Measurements from ENCODE around the gene SCART1. TPM values are rescaled to one million over a fixed set of nuclear protein-coding genes. Genes with fewer than 3 reads are reported as not detected.
"Not testable (repeated sequence)": the region's sequence is repeated elsewhere in the genome, so short reads cannot be mapped to it uniquely, and the experiment has no call there.

Gene SCART1
- total RNA-seq, 1 experiment from 2014 or later = 0.73 TPM

DNA sequence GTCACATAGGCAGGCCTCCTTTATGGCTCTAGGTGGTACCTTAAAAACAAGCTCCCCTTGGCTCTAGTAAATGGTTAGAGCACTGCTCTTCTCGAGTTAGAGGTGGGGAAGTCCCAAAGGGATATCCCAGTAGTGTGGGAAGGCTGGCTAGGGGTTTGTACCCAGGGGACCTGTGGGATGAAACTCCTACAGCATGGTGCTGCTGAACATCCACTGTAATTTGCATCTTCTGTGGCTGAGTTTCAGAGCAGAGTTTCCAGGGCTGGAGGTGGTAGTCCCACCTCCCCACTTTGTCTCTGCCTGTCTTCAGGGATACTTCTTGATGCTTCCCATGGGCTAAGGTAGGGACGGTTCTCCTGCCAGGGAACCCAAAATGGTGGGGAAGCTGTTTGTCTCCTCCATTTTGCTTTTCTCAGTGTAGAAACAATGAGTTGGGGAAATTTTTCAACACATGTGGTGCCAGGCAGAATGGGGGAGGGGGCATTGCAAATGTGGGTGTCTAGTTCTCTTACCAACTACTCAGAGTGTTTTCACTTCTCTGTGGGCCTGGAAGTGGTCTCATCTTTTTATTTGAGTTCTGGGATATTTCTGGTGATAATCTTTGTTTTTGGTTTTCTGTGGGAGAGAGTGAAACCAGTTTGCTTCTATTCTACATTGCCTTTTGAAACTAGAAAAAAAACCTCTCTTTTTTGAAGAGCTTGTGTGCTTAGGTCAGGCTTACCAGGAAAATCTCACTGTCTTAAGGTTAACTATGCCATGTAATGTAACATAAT is 36.3 kb downstream of the SCART1 start:
- H3K27me3 Mint-ChIP-seq (ENCODE audit: insufficient read depth, unreplicated experiment) = peaks cover 3% of the 10 kb centered on the region
- H3K36me3 ChIP-seq (ENCODE audit: control insufficient read depth, insufficient read depth, low read length) = no peaks in the 10 kb centered on the region
- H3K4me3 ChIP-seq (ENCODE audit: low read depth, low read length) = no peak overlapping the region
- intact Hi-C loops (cut with micrococcal nuclease; ENCODE audit: unreplicated experiment) = no loop called here
- H3K4me3 Mint-ChIP-seq (ENCODE audit: unreplicated experiment) = no peak overlapping the region
- H3K27me3 ChIP-seq (replicated peaks; ENCODE audit: control insufficient read depth, insufficient read depth, low read length) = no peaks in the 10 kb centered on the region
- H3K4me1 Mint-ChIP-seq (ENCODE audit: low read depth, unreplicated experiment) = no peaks in the 10 kb centered on the region
- no peaks in the 10 kb centered on the region for H3K36me3 Mint-ChIP-seq (ENCODE audit: insufficient read depth, unreplicated experiment)
- no peak for DNase-seq
- ChIA-PET CTCF (no interaction called here), POLR2A (no interaction called here)
- TF ChIP-seq, protein P1, sequence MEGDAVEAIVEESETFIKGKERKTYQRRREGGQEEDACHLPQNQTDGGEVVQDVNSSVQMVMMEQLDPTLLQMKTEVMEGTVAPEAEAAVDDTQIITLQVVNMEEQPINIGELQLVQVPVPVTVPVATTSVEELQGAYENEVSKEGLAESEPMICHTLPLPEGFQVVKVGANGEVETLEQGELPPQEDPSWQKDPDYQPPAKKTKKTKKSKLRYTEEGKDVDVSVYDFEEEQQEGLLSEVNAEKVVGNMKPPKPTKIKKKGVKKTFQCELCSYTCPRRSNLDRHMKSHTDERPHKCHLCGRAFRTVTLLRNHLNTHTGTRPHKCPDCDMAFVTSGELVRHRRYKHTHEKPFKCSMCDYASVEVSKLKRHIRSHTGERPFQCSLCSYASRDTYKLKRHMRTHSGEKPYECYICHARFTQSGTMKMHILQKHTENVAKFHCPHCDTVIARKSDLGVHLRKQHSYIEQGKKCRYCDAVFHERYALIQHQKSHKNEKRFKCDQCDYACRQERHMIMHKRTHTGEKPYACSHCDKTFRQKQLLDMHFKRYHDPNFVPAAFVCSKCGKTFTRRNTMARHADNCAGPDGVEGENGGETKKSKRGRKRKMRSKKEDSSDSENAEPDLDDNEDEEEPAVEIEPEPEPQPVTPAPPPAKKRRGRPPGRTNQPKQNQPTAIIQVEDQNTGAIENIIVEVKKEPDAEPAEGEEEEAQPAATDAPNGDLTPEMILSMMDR (IDR thresholded peaks at IDR 0.05; ENCODE audit: insufficient read depth in 1 of 2, low read depth in 1 of 2, low read length in 1 of 2, severe bottlenecking in 1 of 2, unreplicated experiment in 1 of 2) = no peak
- no peak overlapping the region for H3K27ac Mint-ChIP-seq (ENCODE audit: unreplicated experiment)
- H3K9me3 ChIP-seq = peaks cover 37% of the 10 kb centered on the region
- BruUV-seq (replicated peaks) = no TSS peak
- H3K9me3 Mint-ChIP-seq (ENCODE audit: unreplicated experiment) = peaks cover 39% of the 10 kb centered on the region
- H3K4me1 ChIP-seq = no peaks in the 10 kb centered on the region

DNA sequence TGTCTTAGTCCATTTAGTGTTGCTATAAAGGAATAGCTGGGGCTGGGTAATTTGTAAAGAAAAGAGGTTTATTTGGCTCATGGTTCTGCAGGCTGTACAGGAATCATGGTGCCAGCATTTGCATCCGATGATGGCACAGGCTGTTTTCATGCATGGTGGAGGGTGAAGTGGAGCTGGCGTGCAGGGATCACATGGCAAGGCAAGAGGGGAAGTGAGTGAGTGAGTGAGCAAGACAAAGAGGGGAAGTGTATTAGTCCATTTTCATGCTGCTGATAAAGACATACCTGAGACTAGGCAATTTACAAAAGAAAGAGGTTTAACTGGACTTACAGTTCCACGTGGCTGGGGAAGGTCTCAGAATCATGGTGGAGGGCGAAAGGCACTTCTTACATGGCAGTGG is 39.8 kb downstream of the SCART1 start:
- H3K9me3 Mint-ChIP-seq (ENCODE audit: unreplicated experiment) = peaks cover 26% of the 10 kb centered on the region
- BruUV-seq (replicated peaks); H3K27ac Mint-ChIP-seq (ENCODE audit: unreplicated experiment); H3K4me3 Mint-ChIP-seq (ENCODE audit: unreplicated experiment); H3K4me1 ChIP-seq; H3K27me3 ChIP-seq (replicated peaks; ENCODE audit: control insufficient read depth, insufficient read depth, low read length); H3K36me3 ChIP-seq (ENCODE audit: control insufficient read depth, insufficient read depth, low read length); intact Hi-C loops (cut with micrococcal nuclease; ENCODE audit: unreplicated experiment); H3K4me3 ChIP-seq (ENCODE audit: low read depth, low read length); DNase-seq; H3K36me3 Mint-ChIP-seq (ENCODE audit: insufficient read depth, unreplicated experiment); H3K4me1 Mint-ChIP-seq (ENCODE audit: low read depth, unreplicated experiment); H3K27me3 Mint-ChIP-seq (ENCODE audit: insufficient read depth, unreplicated experiment); POLR2A ChIA-PET; CTCF ChIA-PET: not testable (repeated sequence)
- peaks cover 31% of the 10 kb centered on the region for H3K9me3 ChIP-seq

DNA sequence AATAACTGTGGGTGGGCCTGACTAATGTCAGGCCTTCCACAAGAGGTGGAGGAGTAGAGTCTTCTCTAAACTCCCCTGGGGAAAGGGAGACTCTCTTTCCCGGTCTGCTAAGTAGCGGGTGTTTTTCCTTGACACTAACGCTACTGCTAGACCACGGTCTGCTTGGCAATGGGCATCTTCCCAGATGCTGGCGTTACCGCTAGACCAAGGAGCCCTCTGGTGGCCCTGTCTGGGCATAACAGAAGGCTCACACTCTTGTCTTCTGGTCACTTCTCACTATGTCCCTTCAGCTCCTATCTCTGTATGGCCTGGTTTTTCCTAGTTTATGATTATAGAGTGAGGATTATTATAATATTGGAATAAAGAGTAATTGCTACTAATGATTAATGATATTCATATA is 43.6 kb downstream of the SCART1 start:
- H3K4me1 ChIP-seq; H3K36me3 Mint-ChIP-seq (ENCODE audit: insufficient read depth, unreplicated experiment); H3K27me3 ChIP-seq (replicated peaks; ENCODE audit: control insufficient read depth, insufficient read depth, low read length); POLR2A ChIA-PET; H3K4me3 Mint-ChIP-seq (ENCODE audit: unreplicated experiment); H3K27ac Mint-ChIP-seq (ENCODE audit: unreplicated experiment); H3K27me3 Mint-ChIP-seq (ENCODE audit: insufficient read depth, unreplicated experiment); H3K36me3 ChIP-seq (ENCODE audit: control insufficient read depth, insufficient read depth, low read length); H3K4me3 ChIP-seq (ENCODE audit: low read depth, low read length); H3K4me1 Mint-ChIP-seq (ENCODE audit: low read depth, unreplicated experiment); intact Hi-C loops (cut with micrococcal nuclease; ENCODE audit: unreplicated experiment); BruUV-seq (replicated peaks): not testable (repeated sequence)
- CTCF ChIA-PET = interaction anchor here (0.7 kb wide), 1 partner anchor 44 kb away, joined by 3 read pairs; the partner anchor contains the start of gene SCART1
- H3K9me3 ChIP-seq = peaks cover 17% of the 10 kb centered on the region
- TF ChIP-seq, protein P1 (IDR thresholded peaks at IDR 0.05; ENCODE audit: insufficient read depth in 1 of 2, low read depth in 1 of 2, low read length in 1 of 2, severe bottlenecking in 1 of 2, unreplicated experiment in 1 of 2) = peak in 1 of 2 experiments; percentile 58
- peaks cover 36% of the 10 kb centered on the region for H3K9me3 Mint-ChIP-seq (ENCODE audit: unreplicated experiment)
- peak in 1 of 2 experiments; percentile 40 for DNase-seq

DNA sequence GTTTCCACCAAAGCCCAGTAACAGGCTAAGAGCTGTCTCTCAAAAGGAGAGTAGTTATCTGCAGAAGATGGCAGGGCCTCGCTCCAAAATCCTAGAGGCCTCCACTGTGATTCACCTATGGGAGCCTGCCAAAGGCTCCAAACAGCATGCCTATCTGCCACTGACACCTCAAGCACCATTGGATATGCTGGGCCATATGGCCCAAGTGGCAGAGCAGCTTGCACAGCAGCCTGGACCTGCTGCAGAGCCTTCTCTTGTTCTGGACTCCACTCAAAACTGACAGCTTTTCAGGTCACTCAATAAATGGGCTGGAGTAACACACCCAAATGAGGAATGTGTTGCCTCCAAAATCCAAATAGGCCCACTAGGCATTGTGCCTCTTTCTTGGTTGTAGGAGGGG is 45.4 kb downstream of the SCART1 start:
- peaks cover 12% of the 10 kb centered on the region for H3K9me3 ChIP-seq

DNA sequence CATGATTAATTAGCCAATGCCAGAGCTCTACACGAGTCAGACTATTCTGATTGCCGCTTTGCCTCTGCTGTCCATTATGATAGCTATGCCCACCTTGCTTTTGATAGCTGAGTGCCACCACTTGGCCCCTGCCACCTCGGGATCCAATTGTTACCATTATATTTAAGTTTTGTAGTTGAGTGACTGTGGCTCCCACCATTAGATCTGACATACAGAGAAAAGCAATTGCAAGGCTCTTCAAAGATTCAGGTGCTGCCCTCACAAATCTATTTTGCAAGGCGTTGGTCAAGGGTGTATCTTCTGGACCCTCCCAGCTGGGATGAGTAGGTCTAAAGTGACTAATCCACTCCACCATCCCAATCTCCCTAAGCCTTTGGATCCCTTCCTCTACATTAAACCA is 47.2 kb downstream of the SCART1 start:
- intact Hi-C loops (cut with micrococcal nuclease; ENCODE audit: unreplicated experiment); H3K4me3 ChIP-seq (ENCODE audit: low read depth, low read length); H3K27me3 Mint-ChIP-seq (ENCODE audit: insufficient read depth, unreplicated experiment); H3K4me1 Mint-ChIP-seq (ENCODE audit: low read depth, unreplicated experiment); POLR2A ChIA-PET; H3K4me1 ChIP-seq; CTCF ChIA-PET; H3K4me3 Mint-ChIP-seq (ENCODE audit: unreplicated experiment); H3K36me3 ChIP-seq (ENCODE audit: control insufficient read depth, insufficient read depth, low read length); DNase-seq; BruUV-seq (replicated peaks); H3K27ac Mint-ChIP-seq (ENCODE audit: unreplicated experiment); H3K27me3 ChIP-seq (replicated peaks; ENCODE audit: control insufficient read depth, insufficient read depth, low read length); H3K36me3 Mint-ChIP-seq (ENCODE audit: insufficient read depth, unreplicated experiment): not testable (repeated sequence)
- H3K9me3 ChIP-seq = peaks cover 12% of the 10 kb centered on the region
- peaks cover 31% of the 10 kb centered on the region for H3K9me3 Mint-ChIP-seq (ENCODE audit: unreplicated experiment)

More for the DNA sequence above, 45.4 kb downstream of the SCART1 start:
- intact Hi-C loops (cut with micrococcal nuclease; ENCODE audit: unreplicated experiment); H3K27me3 Mint-ChIP-seq (ENCODE audit: insufficient read depth, unreplicated experiment); CTCF ChIA-PET; H3K36me3 Mint-ChIP-seq (ENCODE audit: insufficient read depth, unreplicated experiment); H3K27ac Mint-ChIP-seq (ENCODE audit: unreplicated experiment); H3K4me1 Mint-ChIP-seq (ENCODE audit: low read depth, unreplicated experiment); H3K36me3 ChIP-seq (ENCODE audit: control insufficient read depth, insufficient read depth, low read length); H3K27me3 ChIP-seq (replicated peaks; ENCODE audit: control insufficient read depth, insufficient read depth, low read length); H3K4me1 ChIP-seq; DNase-seq; POLR2A ChIA-PET; BruUV-seq (replicated peaks); H3K4me3 Mint-ChIP-seq (ENCODE audit: unreplicated experiment); H3K4me3 ChIP-seq (ENCODE audit: low read depth, low read length): not testable (repeated sequence)
- peaks cover 31% of the 10 kb centered on the region for H3K9me3 Mint-ChIP-seq (ENCODE audit: unreplicated experiment)
